HEK293 (cell line): ENCODE data around the gene ESM1.

ENCODE experiments used
- CTCF ChIA-PET: fragments of 350-600 bp; formaldehyde crosslinking; extraction: SDS; loops from one replicate; lab custom pipeline; 2021; ENCODE audit warnings: antibody characterized with exemption; lab: Yijun Ruan, JAX
- POLR2A ChIA-PET: fragments of 300-600 bp; formaldehyde crosslinking; extraction: SDS; loops from one replicate; lab custom pipeline; 2020; ENCODE audit warnings: antibody characterized with exemption, inconsistent platforms; lab: Yijun Ruan, JAX
- H3K27ac ChIP-seq: fragments of 200-500 bp; sonication (Bioruptor generic); 2 replicates; pipeline ENCODE4 v1.5.1; 2014; ENCODE audit warnings: low read depth, low read length, control low read depth, inconsistent platforms; ENCODE audit errors: extremely low read depth
- H3K36me3 ChIP-seq, 2 experiments: fragments of 200-500 bp in 1 of 2; sonication (Bioruptor generic) in 1 of 2; 1 replicate in 1 of 2; 2 replicates in 1 of 2; pipeline ENCODE4 v1.5.1; 2014 to 2017; ENCODE audit warnings: inconsistent platforms in 2 of 2, low read length in 2 of 2; ENCODE audit not compliant: control insufficient read depth in 2 of 2, insufficient read depth in 1 of 2
- H3K4me1 ChIP-seq: fragments of 200-500 bp; sonication (Bioruptor generic); 2 replicates; pipeline ENCODE4 v1.5.1; 2014; ENCODE audit warnings: mild to moderate bottlenecking, low read length, inconsistent platforms; ENCODE audit not compliant: control insufficient read depth, insufficient read depth
- H3K4me3 ChIP-seq: 2 replicates; pipeline ENCODE4 v1.5.1; 2011; ENCODE audit warnings: low read depth, mild to moderate bottlenecking, control low read depth, low read length, moderate library complexity
- H3K9me3 ChIP-seq: fragments of 200-500 bp; sonication (Bioruptor generic); 2 replicates; pipeline ENCODE4 v1.5.1; 2014; ENCODE audit warnings: low read depth, low read length, inconsistent platforms; ENCODE audit not compliant: control insufficient read depth, insufficient read depth
- BCL11A ChIP-seq: fragments of 450-650 bp; formaldehyde crosslinking; IDR thresholded peaks from 2 replicates; pipeline ENCODE4 v1.5.1; 2016; ENCODE audit warnings: low read depth, missing biosample characterization, missing genetic modification characterization
- BCL11B ChIP-seq: fragments of 450-650 bp; formaldehyde crosslinking; IDR thresholded peaks from 2 replicates; pipeline ENCODE4 v1.5.1; 2016; ENCODE audit warnings: low read depth, missing biosample characterization, missing genetic modification characterization
- GFI1B ChIP-seq: fragments of 450-650 bp; formaldehyde crosslinking; IDR thresholded peaks from 2 replicates; pipeline ENCODE4 v1.5.1; 2016; ENCODE audit warnings: missing biosample characterization, missing genetic modification characterization
- KLF10 ChIP-seq: fragments of 450-650 bp; IDR thresholded peaks from 2 replicates; pipeline ENCODE4 v1.5.1; 2018; ENCODE audit warnings: missing biosample characterization, mild to moderate bottlenecking, missing genetic modification characterization
- KLF9 ChIP-seq: fragments of 450-650 bp; formaldehyde crosslinking; IDR thresholded peaks from 2 replicates; pipeline ENCODE4 v1.5.1; 2016; ENCODE audit warnings: missing biosample characterization, missing genetic modification characterization, low read depth
- SCRT2 ChIP-seq: fragments of 450-650 bp; formaldehyde crosslinking; IDR thresholded peaks from 2 replicates; pipeline ENCODE4 v1.5.1; 2016; ENCODE audit warnings: missing biosample characterization, missing genetic modification characterization
- ZBTB7A ChIP-seq: fragments of 450-650 bp; formaldehyde crosslinking; IDR thresholded peaks from 2 replicates; pipeline ENCODE4 v1.5.1; 2016; ENCODE audit warnings: low read depth, missing biosample characterization, missing genetic modification characterization
- ZIC2 ChIP-seq: fragments of 450-650 bp; formaldehyde crosslinking; IDR thresholded peaks from 2 replicates; pipeline ENCODE4 v1.5.1; 2016; ENCODE audit warnings: missing biosample characterization, missing genetic modification characterization
- ZNF138 ChIP-seq: fragments of 450-650 bp; formaldehyde crosslinking; IDR thresholded peaks from 2 replicates; pipeline ENCODE4 v1.5.1; 2016; ENCODE audit warnings: missing biosample characterization, missing genetic modification characterization, borderline replicate concordance
- ZNF248 ChIP-seq: fragments of 450-650 bp; formaldehyde crosslinking; IDR thresholded peaks from 2 replicates; pipeline ENCODE4 v1.5.1; 2017; ENCODE audit warnings: missing biosample characterization, missing genetic modification characterization
- ZNF366 ChIP-seq: fragments of 450-650 bp; formaldehyde crosslinking; conservative IDR thresholded peaks from 2 replicates; pipeline ENCODE4 v1.5.1; 2016; ENCODE audit warnings: missing biosample characterization, missing genetic modification characterization
- ZNF549 ChIP-seq: fragments of 450-650 bp; IDR thresholded peaks from 2 replicates; pipeline ENCODE4 v1.5.1; 2018; ENCODE audit warnings: missing biosample characterization, missing genetic modification characterization, mild to moderate bottlenecking, inconsistent platforms, moderate library complexity
- ZNF555 ChIP-seq: fragments of 450-650 bp; formaldehyde crosslinking; conservative IDR thresholded peaks from 2 replicates; pipeline ENCODE4 v1.5.1; 2017; ENCODE audit warnings: missing biosample characterization, mild to moderate bottlenecking, missing genetic modification characterization, inconsistent platforms
- ZNF610 ChIP-seq: fragments of 450-650 bp; formaldehyde crosslinking; IDR thresholded peaks from 2 replicates; pipeline ENCODE4 v1.5.1; 2016; ENCODE audit warnings: missing biosample characterization, missing genetic modification characterization, borderline replicate concordance
- ZNF623 ChIP-seq: fragments of 450-650 bp; formaldehyde crosslinking; IDR thresholded peaks from 2 replicates; pipeline ENCODE4 v1.5.1; 2016; ENCODE audit warnings: missing biosample characterization, missing genetic modification characterization
- ZNF624 ChIP-seq: fragments of 450-650 bp; formaldehyde crosslinking; IDR thresholded peaks from 2 replicates; pipeline ENCODE4 v1.5.1; 2017; ENCODE audit warnings: missing biosample characterization, missing genetic modification characterization
- ZNF768 ChIP-seq: fragments of 450-650 bp; formaldehyde crosslinking; IDR thresholded peaks from 2 replicates; pipeline ENCODE4 v1.5.1; 2018; ENCODE audit warnings: missing biosample characterization, mild to moderate bottlenecking, missing genetic modification characterization
- ZNF776 ChIP-seq: fragments of 450-650 bp; formaldehyde crosslinking; IDR thresholded peaks from 2 replicates; pipeline ENCODE4 v1.5.0; 2017; ENCODE audit warnings: missing biosample characterization, missing genetic modification characterization, borderline replicate concordance
- ZNF785 ChIP-seq: fragments of 450-650 bp; formaldehyde crosslinking; IDR thresholded peaks from 2 replicates; pipeline ENCODE4 v1.5.1; 2016; ENCODE audit warnings: missing biosample characterization, missing genetic modification characterization
- TF ChIP-seq, protein P1 (sequence below): fragments of 450-650 bp; formaldehyde crosslinking; IDR thresholded peaks from 2 replicates; pipeline ENCODE4 v1.5.1; 2016; ENCODE audit warnings: missing biosample characterization, missing genetic modification characterization, borderline replicate concordance

Gene ESM1

DNA sequence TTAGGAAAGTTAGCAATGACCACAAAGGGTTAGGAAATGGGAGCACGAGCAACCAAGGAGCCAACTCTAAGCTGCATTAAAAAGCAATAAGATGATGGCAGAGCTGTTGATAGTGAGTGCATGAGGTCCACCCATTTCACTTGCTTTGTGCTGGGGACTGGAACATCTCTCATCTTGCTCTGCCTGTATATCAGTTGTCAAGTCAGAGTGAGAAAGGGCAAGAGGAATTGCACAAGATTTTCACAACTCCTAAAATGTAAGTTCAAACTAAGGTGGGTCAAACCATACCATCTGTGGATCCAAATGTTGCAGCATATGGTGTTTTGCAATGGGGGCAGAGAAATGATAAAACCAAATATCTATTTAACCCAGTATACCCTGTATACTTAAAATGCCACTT, 2.8 kb upstream of the ESM1 start:
- Histone ChIP-seq H3K36me3 (no peaks in the 10 kb centered on the region), H3K27ac (no peak overlapping the region), H3K4me3 (no peak overlapping the region), H3K4me1 (peaks cover 9% of the 10 kb centered on the region), H3K9me3 (no peaks in the 10 kb centered on the region)
- CTCF ChIA-PET, result interaction anchor here (2.6 kb wide), 1 partner anchor 44 kb away, joined by 9 read pairs; no protein-coding TSS in a partner anchor
- TF ChIP-seq ZNF624 (tag by site-specific recombination) (no peak), BCL11B (tag by site-specific recombination) (no peak), ZNF555 (tag by site-specific recombination) (no peak)
- POLR2A ChIA-PET, result no interaction called here

DNA sequence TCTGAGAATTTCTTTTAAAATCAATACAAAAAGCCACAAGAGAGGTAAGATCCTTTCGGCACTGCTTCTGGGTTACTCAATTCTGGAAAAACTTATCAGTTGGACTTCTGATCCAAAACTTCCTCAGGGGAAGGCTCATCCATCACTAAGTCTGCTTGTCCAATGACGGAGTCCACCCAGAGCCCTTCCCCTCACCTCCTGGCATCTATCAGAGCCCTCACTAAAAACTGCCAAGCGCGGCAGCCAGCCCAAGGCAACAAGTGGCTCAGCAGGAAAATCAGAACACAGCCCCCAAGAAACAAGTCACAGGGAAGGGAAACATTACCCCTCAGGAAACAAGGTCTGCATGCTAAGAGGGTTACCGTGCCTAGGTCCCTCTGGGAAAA, 869 bp upstream of the ESM1 start:
- Histone ChIP-seq H3K36me3 (no peaks in the 10 kb centered on the region), H3K4me1 (peaks cover 9% of the 10 kb centered on the region), H3K4me3 (no peak overlapping the region), H3K9me3 (no peaks in the 10 kb centered on the region), H3K27ac (no peak overlapping the region)
- TF ChIP-seq ZIC2 (tag by site-specific recombination) (no peak), BCL11A (no peak), KLF9 (tag by site-specific recombination) (no peak), SCRT2 (tag by site-specific recombination) (peak; percentile 64; the same call in 1 of the 2 replicates), ZNF366 (tag by site-specific recombination) (no peak)
- ChIA-PET POLR2A (no interaction called here), CTCF (interaction anchor here (1.3 to 2.6 kb wide), 3 partner anchors 9 to 42 kb away, joined by 5 to 9 read pairs (median 8); no protein-coding TSS in a partner anchor)

DNA sequence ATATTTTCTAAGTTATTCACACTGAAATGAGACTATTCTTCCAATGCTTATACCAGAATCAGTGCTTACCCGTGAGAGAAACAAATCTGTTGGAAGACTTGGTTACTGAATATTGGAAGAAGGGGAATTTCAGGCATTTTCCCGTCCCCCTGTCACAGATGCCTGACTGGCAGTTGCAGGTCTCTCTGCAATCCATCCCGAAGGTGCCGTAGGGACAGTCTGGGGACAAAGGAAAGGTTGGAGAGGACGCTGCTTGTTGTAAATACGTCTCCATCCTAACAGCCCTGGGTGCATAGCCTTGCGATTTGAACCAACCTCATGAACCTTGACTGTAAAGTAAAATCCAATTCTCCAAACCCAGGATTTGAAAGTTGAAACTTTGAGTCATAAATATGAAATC, 3.5 kb downstream of the ESM1 start:
- Histone ChIP-seq H3K9me3 (no peaks in the 10 kb centered on the region), H3K4me3 (no peak overlapping the region), H3K4me1 (peaks cover 9% of the 10 kb centered on the region), H3K27ac (no peak overlapping the region), H3K36me3 (no peaks in the 10 kb centered on the region)
- ChIA-PET CTCF (interaction anchor here (0.7 to 1.2 kb wide), 3 partner anchors 24 to 164 kb away, joined by 3 to 4 read pairs (median 3); no protein-coding TSS in a partner anchor), POLR2A (no interaction called here)
- TF ChIP-seq ZNF624 (tag by site-specific recombination), result no peak

DNA sequence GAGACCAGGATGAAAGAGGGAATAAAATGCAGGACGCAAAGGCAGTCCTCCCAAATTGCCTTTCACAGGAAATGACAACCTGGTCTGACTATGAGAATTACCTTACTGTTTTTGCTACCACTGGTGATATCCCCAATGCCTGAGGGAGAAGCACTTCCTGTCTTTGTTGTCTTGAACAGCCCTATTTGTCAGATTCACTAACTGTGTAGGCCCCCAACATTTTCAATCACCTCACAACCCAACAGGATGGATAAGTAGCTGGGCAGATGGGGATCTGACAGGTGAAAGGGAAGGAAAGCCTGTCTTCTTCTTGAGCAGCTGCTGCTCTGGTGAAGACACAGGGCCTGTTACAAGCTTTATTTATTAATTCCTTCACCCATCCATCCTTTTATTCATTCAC, 9.7 kb downstream of the ESM1 start:
- H3K36me3 ChIP-seq, result no peaks in the 10 kb centered on the region
- H3K4me3 ChIP-seq, result no peak overlapping the region
- no peaks in the 10 kb centered on the region for H3K9me3 ChIP-seq
- no peak overlapping the region for H3K27ac ChIP-seq
- no peaks in the 10 kb centered on the region for H3K4me1 ChIP-seq
- CTCF ChIA-PET, result interaction anchor here (2.0 to 2.1 kb wide), 2 partner anchors 17 to 32 kb away, joined by 10 to 12 read pairs; no protein-coding TSS in a partner anchor
- TF ChIP-seq ZNF768, result no peak
- no peak for TF ChIP-seq ZNF138 (tag by site-specific recombination)
- TF ChIP-seq ZBTB7A (tag by site-specific recombination), result no peak
- POLR2A ChIA-PET, result no interaction called here

DNA sequence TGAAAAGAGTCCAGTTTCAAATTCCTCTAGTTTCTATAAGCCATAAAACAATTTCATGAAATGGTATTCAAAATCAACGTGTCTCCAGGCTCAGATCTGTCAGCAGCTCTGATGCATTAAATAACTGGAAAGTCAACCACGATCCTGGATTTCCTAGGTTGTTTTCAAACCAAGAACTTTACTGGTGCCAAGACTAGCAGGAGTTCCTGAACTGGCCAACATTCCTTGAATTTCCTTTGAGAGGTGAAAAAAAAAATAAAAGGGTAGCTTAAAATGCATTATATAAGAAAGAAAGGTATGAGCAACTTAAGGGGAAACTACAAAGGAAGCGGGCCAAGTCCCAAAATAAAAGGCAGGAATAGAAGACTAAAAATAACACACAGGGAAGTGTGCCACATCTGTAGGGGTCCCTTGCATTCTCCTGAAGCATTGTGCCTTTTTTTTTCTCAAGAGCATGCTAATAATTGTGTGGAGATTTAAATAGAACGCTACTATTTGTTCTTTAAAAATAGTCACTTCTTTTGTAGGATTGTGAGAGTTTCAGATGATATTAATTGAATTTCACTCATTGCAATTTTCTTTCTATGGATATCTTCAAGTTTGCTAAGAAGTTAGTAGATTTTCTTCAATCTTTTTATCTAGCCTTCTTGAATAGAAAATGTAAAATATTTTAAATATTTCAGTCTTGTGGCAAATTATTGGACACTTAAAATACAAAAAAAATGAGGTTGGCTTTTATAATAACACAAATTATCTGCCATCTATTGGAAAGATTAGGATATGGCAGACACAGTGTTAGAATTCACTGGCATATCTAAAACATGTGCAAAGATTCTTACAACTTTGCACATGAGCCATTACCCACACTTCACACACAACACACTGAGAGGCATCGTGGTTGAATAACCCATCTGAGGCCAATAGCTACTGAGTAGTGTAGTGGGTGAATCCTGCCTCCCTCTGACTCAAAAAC, 15.3 kb downstream of the ESM1 start:
- no peaks in the 10 kb centered on the region for H3K36me3 ChIP-seq
- no peak overlapping the region for H3K27ac ChIP-seq
- H3K4me3 ChIP-seq, result no peak overlapping the region
- CTCF ChIA-PET, result interaction anchor here (0.6 to 1.6 kb wide), 5 partner anchors 10 to 726 kb away, joined by 3 to 5 read pairs (median 4); no protein-coding TSS in a partner anchor
- H3K9me3 ChIP-seq, result no peaks in the 10 kb centered on the region
- POLR2A ChIA-PET, result no interaction called here
- no peaks in the 10 kb centered on the region for H3K4me1 ChIP-seq
- TF ChIP-seq KLF10 (tag by site-specific recombination), result no peak
- no peak for TF ChIP-seq GFI1B (tag by site-specific recombination)
- TF ChIP-seq ZNF776, result no peak
- TF ChIP-seq ZNF248 (tag by site-specific recombination), result no peak
- TF ChIP-seq ZNF549 (tag by site-specific recombination), result no peak
- TF ChIP-seq, protein P1, sequence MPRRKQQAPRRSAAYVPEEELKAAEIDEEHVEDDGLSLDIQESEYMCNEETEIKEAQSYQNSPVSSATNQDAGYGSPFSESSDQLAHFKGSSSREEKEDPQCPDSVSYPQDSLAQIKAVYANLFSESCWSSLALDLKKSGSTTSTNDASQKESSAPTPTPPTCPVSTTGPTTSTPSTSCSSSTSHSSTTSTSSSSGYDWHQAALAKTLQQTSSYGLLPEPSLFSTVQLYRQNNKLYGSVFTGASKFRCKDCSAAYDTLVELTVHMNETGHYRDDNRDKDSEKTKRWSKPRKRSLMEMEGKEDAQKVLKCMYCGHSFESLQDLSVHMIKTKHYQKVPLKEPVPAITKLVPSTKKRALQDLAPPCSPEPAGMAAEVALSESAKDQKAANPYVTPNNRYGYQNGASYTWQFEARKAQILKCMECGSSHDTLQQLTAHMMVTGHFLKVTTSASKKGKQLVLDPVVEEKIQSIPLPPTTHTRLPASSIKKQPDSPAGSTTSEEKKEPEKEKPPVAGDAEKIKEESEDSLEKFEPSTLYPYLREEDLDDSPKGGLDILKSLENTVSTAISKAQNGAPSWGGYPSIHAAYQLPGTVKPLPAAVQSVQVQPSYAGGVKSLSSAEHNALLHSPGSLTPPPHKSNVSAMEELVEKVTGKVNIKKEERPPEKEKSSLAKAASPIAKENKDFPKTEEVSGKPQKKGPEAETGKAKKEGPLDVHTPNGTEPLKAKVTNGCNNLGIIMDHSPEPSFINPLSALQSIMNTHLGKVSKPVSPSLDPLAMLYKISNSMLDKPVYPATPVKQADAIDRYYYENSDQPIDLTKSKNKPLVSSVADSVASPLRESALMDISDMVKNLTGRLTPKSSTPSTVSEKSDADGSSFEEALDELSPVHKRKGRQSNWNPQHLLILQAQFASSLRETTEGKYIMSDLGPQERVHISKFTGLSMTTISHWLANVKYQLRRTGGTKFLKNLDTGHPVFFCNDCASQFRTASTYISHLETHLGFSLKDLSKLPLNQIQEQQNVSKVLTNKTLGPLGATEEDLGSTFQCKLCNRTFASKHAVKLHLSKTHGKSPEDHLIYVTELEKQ (tag by site-specific recombination), result no peak
- TF ChIP-seq ZNF785, result no peak
- TF ChIP-seq ZNF555 (tag by site-specific recombination), result no peak
- TF ChIP-seq ZNF610 (tag by site-specific recombination), result no peak
- no peak for TF ChIP-seq ZNF623
